ENCODE measurements around the gene TRMT112. TPM values are rescaled to one million over a fixed set of nuclear protein-coding genes. Genes with fewer than 3 reads are reported as not detected.
"Not testable (repeated sequence)": the region's sequence is repeated elsewhere in the genome, so short reads cannot be mapped to it uniquely, and the experiment has no call there.

The TRMT112 gene
- polyA plus RNA-seq, 1 experiment = 154 TPM

DNA sequence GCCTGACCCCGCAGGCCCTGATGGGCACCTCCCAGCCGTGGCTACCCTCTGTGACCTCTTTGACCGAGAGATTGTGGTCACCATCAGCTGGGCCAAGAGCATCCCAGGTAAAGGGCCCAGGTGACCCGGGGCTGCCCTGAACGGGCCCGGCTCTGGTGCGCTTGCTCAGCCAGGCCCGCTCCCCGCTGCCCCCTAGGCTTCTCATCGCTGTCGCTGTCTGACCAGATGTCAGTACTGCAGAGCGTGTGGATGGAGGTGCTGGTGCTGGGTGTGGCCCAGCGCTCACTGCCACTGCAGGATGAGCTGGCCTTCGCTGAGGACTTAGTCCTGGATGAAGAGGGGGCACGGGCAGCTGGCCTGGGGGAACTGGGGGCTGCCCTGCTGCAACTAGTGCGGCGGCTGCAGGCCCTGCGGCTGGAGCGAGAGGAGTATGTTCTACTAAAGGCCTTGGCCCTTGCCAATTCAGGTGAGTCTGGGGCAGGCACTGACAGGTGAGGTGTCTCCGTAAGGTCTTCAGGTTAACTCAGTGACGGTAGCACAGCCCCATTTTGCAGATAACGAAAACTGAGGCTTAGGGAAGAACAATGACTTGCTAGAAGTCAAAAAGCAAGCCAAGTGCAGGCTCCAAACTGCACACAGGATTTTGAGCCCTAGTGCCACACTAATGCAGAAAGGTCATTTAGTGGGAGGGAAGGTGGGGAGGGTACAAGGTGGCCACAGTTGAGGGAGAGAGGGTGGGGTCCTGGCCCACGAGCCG lies 2.4 kb downstream of the TRMT112 start:
- Histone ChIP-seq H3K4me3 (ENCODE audit: low read depth, low read length) (no peak overlapping the region), H3K36me3 (ENCODE audit: control insufficient read depth, insufficient read depth, low read length) (peaks cover 7% of the 10 kb centered on the region), H3K27me3 (ENCODE audit: control insufficient read depth, insufficient read depth, low read length) (no peaks in the 10 kb centered on the region)
- TF ChIP-seq, protein P1, sequence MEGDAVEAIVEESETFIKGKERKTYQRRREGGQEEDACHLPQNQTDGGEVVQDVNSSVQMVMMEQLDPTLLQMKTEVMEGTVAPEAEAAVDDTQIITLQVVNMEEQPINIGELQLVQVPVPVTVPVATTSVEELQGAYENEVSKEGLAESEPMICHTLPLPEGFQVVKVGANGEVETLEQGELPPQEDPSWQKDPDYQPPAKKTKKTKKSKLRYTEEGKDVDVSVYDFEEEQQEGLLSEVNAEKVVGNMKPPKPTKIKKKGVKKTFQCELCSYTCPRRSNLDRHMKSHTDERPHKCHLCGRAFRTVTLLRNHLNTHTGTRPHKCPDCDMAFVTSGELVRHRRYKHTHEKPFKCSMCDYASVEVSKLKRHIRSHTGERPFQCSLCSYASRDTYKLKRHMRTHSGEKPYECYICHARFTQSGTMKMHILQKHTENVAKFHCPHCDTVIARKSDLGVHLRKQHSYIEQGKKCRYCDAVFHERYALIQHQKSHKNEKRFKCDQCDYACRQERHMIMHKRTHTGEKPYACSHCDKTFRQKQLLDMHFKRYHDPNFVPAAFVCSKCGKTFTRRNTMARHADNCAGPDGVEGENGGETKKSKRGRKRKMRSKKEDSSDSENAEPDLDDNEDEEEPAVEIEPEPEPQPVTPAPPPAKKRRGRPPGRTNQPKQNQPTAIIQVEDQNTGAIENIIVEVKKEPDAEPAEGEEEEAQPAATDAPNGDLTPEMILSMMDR (IDR thresholded peaks at IDR 0.05; ENCODE audit: insufficient read depth, low read depth, low read length) = no peak
- ChIA-PET CTCF (interaction anchor here (1.0 to 6.3 kb wide), 2 partner anchors 9 to 69 kb away, joined by 3 to 41 read pairs; partner anchors contain the start of gene ESRRA), POLR2A (no interaction called here)
- no peak for DNase-seq (ENCODE audit: low read depth)

DNA sequence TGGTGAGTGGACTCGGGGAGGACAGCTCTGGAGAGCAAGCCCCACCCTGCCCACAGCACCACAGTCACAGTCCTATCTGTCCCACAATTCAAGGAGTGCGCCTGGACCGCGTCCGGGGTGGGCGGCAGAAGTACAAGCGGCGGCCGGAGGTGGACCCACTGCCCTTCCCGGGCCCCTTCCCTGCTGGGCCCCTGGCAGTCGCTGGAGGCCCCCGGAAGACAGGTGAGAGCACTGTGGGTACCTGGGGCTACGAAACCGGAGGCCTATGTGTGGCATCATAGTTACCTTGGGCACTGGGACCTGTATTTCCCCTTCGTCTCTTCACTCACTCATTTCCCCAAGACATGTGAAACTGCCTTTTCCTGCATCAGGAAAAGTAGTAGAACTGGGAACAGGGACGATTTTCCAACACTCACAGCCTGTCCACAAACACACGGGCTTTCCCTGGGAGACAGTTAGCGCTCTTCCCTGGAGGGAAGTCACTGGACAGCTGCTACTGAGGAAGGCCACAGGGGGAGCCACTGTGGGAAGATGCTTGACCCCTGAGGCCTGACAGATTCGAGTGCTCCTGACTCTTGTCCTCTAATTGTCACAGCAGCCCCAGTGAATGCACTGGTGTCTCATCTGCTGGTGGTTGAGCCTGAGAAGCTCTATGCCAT lies 3.1 kb downstream of the TRMT112 start:
- TF ChIP-seq, protein P1 (IDR thresholded peaks at IDR 0.05; ENCODE audit: insufficient read depth, low read depth, low read length) = peak; percentile 21; the same call in 1 of the 2 replicates
- Histone ChIP-seq H3K4me3 (ENCODE audit: low read depth, low read length) (no peak overlapping the region), H3K27me3 (ENCODE audit: control insufficient read depth, insufficient read depth, low read length) (no peaks in the 10 kb centered on the region), H3K36me3 (ENCODE audit: control insufficient read depth, insufficient read depth, low read length) (peaks cover 7% of the 10 kb centered on the region)
- no peak for DNase-seq (ENCODE audit: low read depth)
- POLR2A ChIA-PET = no interaction called here
- CTCF ChIA-PET = interaction anchor here (1.0 to 6.3 kb wide), 2 partner anchors 8 to 68 kb away, joined by 3 to 41 read pairs; partner anchors contain the start of gene ESRRA

DNA sequence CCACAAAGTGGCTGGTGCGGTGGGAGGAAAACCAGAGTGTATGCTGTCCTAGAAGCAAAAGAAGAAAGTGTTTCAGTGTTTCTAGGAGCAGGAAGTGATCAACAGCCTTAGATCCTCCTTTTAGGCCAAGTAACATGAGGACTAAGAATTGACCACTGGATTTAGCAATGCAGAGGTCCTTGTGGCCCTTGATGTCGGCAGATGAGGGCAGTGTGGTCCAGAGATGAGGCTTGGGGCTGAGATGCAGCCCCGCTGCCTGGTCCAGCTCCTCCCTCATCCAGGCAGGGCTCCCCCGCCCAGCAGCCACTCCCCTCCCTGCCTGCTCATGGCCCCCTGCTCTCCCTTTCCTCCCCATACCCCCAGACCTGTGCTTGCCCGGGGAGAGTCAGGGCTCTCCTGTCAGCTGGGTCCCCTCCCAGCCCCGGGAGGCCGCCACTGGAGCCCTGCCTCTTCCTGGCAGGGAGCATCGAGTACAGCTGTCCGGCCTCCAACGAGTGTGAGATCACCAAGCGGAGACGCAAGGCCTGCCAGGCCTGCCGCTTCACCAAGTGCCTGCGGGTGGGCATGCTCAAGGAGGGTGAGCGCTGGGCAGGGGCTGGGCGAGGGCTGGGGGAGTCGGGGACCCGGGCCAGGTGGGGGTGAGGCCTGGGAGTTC lies 3.7 kb downstream of the TRMT112 start:
- ChIA-PET CTCF (interaction anchor here (1.0 to 6.3 kb wide), 3 partner anchors 8 to 336 kb away, joined by 3 to 41 read pairs (median 4); partner anchors contain the start of gene ESRRA), POLR2A (no interaction called here)
- no peak for DNase-seq (ENCODE audit: low read depth)
- TF ChIP-seq, protein P1 (IDR thresholded peaks at IDR 0.05; ENCODE audit: insufficient read depth, low read depth, low read length) = no peak
- peaks cover 7% of the 10 kb centered on the region for H3K36me3 ChIP-seq (ENCODE audit: control insufficient read depth, insufficient read depth, low read length)
- no peak overlapping the region for H3K4me3 ChIP-seq (ENCODE audit: low read depth, low read length)
- no peaks in the 10 kb centered on the region for H3K27me3 ChIP-seq (ENCODE audit: control insufficient read depth, insufficient read depth, low read length)

DNA sequence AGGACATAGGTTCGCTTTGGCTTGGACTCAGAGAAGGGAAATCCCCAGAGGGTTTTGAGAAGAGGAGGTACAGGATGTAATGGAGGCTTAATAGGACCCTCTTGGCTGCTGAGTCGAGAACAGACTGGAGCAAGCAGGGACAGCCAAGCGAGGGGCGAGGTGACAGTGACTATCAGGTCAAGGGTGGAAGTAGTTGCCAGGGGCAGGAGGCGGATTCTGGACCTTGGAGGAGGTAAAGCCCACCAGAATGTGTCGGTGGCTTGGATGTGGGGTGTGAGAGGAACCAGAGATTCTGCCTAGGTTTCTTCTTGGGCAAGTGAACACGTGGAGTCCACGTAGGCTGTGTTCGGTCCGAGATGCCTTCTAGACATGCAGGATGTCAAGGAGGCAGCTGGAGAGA lies 4.4 kb downstream of the TRMT112 start:
- ChIA-PET POLR2A (no interaction called here), CTCF (interaction anchor here (1.7 to 6.3 kb wide), 2 partner anchors 7 to 337 kb away, joined by 4 to 41 read pairs; partner anchors contain the start of gene ESRRA)
- H3K27me3 ChIP-seq (ENCODE audit: control insufficient read depth, insufficient read depth, low read length) = no peaks in the 10 kb centered on the region
- TF ChIP-seq, protein P1 (IDR thresholded peaks at IDR 0.05; ENCODE audit: insufficient read depth, low read depth, low read length) = no peak
- no peak for DNase-seq (ENCODE audit: low read depth)
- H3K36me3 ChIP-seq (ENCODE audit: control insufficient read depth, insufficient read depth, low read length) = peaks cover 7% of the 10 kb centered on the region
- H3K4me3 ChIP-seq (ENCODE audit: low read depth, low read length) = no peak overlapping the region

DNA sequence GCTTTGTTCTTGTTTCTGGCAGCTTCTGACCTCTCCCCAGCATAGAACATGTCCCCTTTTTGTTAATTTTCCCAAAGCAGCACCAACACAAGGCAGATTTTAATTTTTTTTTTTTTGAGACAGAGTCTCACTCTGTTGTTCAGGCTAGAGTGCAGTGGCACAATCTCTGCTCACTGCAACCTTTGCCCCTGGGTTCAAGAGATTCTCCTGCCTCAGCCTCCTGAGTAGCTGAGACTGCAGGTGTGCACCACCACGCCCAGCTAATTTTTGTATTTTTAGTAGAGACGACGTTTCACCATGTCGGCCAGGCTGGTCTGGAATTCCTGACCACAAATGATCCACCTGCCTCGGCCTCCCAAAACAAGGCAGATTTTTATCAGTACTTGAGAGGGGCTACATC lies 9.6 kb downstream of the TRMT112 start:
- DNase-seq (ENCODE audit: low read depth); POLR2A ChIA-PET; H3K36me3 ChIP-seq (ENCODE audit: control insufficient read depth, insufficient read depth, low read length); H3K4me3 ChIP-seq (ENCODE audit: low read depth, low read length); H3K27me3 ChIP-seq (ENCODE audit: control insufficient read depth, insufficient read depth, low read length): not testable (repeated sequence)
- CTCF ChIA-PET = interaction anchor here (1.5 to 5.5 kb wide), 2 partner anchors 8 to 104 kb away, joined by 4 to 41 read pairs; partner anchors contain the start of genes PRDX5 and TRMT112
